NCI-H2029 (cell line): ENCODE data around the gene TOMM34.

ENCODE experiments used
- DNase-seq: peaks from one replicate; lab custom pipeline; 2025; lab: John Stamatoyannopoulos, UW

The TOMM34 gene

DNA sequence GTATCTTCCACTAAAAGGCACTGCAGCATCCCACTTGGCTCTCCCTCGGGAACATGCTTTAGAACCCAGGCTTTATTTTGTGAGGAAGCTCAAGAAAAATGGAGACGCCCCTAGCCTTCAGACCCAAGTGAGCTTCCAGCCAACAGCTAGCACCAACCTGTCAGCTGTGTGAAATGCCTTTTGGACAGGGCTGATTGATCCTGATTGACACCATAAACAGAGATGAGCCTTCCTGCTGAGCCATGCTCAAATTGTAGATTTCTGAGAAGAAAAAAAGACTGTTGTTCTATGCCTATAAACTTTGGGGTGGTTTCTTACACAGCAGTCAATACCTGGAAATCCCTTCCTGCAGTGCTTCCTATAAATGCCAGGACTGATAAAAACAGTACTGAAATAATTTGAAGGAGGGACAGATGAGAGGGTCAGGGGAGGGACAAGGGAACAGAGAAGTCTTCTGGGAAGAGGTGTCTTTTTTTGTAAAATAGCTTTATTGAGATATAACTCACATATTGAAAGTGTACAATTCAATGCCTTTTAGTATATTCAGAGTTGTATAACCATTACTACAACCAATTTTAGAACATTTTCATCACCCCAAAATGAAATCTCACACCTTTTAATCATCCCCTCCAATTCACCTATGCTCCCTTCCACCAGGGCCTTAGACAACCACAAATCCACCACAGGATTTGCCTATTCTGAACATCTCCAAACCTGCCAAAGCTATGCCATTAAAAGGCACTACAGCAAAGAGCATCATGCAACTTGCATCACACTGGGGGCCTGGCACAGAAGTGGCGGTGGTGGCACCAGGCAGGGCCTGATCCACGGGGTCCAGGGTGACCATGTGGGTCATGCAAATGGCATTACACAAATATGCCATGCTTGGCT is 3.4 kb upstream of the TOMM34 start:
- no peak for DNase-seq

DNA sequence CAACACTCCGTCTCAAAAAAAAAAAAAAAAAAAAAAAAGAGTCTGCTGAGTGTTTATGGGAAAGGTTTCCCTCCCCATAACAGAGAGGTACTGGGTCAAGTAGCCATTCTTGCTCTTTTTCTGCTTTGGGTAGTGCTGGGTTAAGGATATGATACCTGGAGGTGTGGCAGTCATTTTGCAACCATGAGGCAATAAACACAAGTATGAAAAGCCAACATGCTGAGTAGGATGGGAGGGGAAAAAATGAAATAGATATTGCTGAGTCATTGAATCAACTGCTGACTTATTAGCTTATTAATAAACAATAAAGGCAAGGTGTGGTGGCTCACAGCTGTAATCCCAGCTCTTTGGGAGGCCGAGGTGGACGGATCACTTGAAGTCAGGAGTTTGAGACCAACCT is 2.3 kb upstream of the TOMM34 start:
- no peak for DNase-seq

DNA sequence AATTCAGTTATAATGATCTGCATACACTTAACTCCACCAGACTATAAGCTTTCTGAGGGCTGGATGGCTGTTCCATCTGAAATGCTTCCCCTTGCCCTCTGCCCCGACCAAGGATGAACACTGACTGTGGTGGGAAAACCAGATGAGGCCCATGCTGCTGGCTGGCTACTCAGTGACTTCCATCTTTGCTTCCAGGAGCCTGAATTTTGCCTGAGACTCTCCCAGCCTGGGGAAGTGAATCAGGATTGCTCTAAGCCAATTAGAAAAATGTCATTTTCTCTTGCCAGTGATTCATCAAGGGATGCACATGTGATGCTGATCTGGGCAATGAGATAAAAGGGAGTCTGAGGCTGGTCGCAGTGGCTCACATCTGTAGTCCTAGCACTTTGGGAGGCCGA is 1.7 kb upstream of the TOMM34 start:
- no peak for DNase-seq

DNA sequence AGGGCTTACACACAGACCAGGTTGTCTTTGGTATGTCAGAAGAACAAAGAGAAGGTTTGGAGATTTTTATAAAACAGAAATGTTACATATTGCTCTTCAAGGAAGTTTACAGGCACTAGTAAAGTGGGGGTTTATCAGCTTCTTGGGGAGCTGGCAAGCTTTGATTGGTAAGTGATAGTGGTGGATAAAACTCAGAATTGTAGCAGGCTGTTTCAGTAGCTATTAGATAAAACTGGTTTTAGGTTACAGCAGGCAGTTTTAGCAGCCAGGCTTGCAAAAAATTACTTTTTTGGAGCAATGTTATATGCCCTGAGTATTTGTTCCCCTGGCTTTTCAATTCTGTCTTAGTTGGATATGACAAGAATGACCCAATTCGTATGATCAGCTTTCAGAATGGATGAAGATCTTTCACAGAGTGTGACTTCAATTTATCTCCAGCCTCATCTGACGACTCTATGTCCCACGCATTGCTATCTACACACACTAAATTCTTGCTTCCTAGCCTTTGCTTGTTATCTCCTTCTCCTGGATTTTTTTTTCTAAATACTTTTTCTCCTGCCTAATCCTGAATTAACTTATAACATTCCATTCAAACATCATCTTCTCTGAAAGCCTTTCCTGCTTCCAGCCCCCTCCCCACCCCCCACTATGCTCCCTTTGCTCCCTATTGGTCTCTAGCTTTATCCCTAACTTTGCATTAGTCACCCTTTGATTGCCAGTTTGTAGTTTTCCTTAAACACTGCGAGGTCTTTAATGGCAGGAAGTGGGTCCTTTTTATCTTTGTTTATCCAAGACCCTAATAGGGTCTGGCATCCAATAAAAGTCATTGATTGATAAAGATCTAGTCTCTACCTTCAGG is 1.0 kb upstream of the TOMM34 start:
- DNase-seq, result no peak

DNA sequence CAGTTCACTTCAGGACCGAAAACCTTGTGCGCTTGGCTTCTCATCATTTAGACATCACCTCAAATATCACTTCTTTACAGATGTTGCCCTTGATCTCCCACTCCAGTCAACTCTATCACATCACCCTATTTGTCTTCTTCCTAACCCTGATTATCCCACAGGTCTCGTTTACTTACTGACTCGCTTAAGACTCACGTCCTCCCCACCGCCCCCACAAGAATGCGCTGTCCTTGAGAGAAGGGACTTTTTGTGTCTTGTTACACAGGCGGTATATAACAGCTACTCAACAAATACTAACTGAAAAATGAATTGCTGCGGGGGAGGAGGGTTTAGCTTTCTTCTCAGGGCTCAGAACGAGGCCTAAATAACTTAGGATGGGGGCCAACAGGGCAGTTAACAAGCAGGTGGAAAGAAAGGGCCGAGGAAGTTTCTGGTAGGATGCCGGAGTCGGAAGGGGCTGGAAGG is 527 bp downstream of the TOMM34 start:
- no peak for DNase-seq

DNA sequence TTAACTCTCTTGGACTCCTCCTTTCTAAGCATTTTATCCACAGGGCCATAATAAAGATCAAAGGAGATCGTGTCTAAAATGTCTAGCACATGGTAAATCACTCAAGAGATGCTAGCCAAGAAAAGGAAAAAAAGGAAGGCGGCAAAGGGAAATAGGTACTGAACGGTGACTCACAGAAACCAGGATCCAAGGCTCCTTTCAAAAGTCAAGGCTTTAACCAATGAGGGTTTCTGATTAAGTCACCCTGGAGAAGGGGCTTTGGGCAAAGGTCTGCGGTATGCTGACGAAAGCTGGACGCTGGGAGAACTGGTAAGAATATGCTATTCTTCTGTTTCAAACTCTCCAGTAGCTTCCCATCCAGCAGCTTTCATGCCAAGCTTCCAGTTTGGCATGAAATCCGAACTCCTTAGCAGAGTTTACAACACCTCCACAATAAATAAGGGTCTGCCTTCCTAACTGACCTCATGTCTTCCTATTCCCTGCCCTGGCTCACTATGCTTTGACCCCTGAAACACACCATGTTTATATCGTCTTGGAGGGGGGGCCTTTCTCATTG is 1.0 kb downstream of the TOMM34 start:
- no peak for DNase-seq

DNA sequence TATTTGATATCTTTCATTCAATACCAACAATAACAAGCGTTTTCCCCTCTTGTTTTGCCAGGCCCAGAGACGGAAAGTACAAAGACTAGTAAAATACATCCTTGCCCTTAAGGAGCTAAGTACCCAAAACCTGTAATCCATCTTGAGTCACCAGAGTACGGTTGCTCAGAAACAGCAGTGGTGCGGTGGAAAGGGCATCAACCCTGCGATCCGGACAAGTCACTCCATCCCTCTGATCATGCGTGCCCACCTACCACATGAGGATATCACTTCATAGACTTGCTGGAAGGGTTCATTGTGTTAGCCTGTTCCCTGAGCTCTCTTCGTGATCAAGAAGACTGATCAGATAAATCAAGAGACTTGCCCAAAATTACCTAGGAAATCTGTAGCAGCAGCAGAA is 1.9 kb downstream of the TOMM34 start:
- DNase-seq, result no peak

DNA sequence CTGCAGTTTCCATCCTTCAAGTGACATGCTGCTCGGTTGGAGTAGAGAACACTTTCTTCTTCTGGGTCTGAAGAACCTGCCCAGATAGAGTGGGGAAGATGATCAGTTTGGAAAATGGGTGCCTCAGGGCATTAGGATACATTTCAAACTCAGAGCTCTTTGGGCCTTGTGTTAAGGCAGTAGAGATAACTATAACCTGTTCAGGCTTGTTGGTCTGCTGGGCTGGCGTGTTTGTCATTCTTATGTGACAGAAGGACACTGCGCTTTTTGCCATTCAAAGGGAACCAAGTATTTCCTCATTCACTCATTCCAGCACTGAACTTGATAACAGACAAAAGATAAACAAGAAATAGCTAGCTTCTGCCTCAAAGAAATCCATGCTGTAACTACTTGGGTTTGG is 3.8 kb downstream of the TOMM34 start:
- DNase-seq, result no peak

DNA sequence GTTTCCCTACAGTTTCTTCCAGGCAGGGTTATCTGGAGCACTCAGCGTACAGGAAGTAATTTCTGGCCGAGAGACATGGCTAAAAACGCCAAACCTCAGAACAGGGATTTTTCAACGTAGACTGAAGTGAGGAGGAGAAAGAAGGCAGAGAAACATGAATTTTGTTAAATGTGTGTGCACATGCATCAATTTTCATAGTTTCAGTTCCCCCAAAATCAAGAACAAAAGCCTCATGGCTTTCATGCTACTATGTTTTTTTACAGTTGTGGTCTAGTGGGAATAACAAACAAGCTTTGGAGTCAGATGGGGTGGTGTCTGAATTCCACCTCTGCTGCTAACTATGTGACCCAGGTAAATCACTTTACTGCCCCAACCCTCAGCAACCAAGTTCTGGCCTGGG is 4.9 kb downstream of the TOMM34 start:
- no peak for DNase-seq

DNA sequence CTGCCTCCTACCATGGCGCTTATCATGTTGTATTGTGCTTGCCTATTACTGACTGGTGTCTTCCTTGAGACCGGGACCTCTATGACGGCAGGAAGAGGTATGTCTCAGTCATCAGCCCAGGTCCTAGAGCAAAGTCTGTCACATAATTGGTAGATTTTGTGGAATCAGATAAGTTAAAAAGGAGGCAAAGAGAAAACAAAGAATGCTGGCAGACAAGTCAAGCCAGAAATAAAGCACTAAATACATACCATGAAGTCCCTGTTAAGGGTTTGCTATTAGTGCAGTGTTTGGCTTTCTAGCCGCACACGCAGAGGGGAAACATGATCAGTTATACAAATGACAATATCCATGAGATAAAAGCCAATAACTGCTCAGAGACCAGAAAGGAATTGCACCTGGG is 6.0 kb downstream of the TOMM34 start:
- no peak for DNase-seq

DNA sequence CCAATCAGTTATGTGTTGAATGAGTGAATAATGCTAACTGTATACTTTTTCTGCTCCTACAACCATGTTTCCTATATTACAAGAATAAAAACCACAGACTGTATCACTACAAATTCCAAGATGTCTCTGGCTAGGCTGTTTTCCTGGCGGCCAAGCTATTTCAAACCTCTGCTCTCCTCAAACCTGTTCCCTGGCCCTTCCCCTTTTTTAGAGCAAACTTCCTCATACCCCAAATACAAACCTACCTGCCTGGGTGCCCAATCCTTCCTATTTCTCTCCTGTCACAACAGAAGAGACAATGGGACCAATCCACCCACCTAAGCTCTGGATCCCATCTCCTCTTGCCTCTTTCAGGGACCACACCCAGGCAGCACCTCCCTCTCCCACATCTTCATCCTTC is 7.5 kb downstream of the TOMM34 start:
- no peak for DNase-seq

DNA sequence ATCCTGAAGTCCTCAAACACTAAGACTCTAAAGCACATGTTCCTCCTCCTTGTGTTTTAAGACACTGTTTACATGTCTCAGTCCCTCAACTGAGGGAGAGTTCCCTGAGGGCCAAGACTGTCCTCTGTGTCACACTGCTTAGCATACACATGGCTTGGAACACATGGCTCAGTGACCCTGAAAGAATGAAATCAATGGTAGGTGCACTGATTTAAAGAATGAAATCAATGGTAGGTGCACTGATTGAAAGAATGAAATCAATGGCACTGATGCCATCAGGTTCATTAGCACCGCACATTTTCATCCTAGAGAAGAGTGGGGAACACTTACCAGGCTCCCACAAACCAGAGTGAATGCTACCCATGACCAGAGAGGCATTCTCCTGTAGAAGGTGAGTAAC is 9.8 kb downstream of the TOMM34 start:
- no peak for DNase-seq

DNA sequence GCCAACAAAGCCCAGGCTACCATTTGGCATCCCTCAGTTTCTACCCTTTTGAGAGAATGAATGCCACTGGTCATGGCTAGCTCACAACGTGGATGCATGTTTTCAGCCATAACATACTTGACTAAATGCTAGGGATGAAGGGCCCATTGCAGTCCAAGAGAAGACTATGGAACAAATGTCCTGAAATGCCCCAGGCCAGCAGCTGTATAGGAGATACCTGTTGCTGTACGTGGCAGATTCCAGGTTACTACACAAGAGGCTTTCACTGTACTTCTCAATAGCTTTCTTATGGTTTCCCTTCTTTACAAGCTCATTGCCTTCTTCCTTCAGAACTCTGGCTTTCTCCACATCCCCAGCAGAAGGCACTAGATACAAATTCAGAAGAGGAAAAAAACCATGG is 11.7 kb downstream of the TOMM34 start:
- no peak for DNase-seq

DNA sequence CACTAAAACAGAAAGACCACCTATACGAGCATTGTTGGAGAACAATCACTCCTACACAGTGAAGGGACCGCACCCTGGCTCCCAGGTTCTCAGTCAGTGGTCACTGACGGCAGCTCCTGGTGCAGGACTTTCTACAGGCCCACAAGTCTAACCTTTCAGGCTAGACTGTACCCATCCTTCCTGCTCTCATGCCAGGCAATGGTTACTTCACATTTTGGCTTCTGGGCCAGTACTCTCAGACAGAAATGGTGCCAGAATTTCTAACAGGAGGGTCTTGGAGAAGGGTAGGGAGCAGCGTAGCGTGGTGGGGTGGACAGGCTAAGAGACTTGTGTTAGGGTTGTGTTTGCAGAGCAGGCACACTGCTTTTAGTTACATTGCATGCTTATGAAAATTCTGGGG is 12.1 kb downstream of the TOMM34 start:
- DNase-seq, result no peak

DNA sequence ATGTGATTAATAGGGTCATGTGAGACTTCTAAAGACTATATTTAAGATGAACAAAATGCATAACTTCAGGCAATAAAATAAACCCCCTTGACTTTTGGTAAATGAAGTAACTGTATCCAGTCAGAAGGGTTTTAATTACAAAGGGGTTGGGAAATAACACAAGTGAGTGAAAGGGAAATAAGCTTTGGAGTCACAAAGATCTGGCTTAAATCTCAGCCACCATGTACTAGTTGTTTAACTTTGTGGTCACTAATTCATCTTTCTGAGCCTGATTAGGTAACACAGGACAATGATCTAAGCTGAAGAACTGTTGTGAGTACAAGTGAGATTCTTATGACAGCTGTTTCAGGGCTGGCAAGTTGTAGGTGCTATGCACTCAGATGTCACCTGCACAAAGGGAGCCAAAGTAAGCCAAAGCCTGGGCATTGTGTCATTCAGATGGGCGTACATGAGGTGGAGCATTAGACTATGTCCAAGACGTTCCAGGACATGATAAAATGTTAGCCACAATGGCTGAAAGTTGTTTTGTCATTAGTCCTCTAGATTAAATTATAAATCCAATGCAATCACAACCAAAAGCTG is 13.8 kb downstream of the TOMM34 start:
- no peak for DNase-seq

DNA sequence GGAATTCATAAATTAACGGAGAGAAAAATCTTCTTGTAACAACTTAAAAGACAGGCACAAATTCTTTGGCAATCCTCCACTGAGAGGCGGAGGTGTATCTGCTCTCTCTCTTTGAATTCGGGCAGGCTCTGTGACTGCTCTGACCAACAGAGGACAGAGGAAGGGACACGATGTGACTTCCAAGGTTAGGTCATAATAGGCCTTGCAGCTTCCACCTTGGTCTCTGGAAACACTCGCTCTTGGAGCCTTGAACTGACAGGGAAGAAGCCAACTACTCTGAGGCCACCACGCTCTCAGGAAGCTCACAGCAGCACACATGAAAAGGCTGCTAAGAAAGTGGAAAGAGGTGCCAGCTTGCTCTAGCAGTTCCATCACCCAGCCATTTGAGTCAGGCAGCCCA is 14.9 kb downstream of the TOMM34 start:
- DNase-seq, result no peak

DNA sequence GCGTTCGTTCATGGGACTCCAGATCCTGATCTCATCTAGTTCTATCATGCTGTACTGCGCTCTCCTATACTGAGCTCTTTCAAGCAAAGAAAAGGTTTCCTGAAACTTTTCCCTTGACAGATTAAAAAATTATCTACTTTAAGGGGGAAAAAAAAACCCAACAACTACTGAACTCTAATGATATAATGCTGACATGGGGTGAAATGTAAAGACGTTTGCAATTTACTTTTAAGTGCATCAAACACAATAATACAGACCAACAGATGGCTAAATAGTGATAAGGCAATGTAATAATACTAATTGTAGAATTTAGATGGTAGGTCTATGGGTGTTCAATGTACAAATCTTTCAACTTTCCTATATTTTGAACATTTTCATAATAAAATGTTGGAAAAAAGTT is 16.4 kb downstream of the TOMM34 start:
- no peak for DNase-seq

DNA sequence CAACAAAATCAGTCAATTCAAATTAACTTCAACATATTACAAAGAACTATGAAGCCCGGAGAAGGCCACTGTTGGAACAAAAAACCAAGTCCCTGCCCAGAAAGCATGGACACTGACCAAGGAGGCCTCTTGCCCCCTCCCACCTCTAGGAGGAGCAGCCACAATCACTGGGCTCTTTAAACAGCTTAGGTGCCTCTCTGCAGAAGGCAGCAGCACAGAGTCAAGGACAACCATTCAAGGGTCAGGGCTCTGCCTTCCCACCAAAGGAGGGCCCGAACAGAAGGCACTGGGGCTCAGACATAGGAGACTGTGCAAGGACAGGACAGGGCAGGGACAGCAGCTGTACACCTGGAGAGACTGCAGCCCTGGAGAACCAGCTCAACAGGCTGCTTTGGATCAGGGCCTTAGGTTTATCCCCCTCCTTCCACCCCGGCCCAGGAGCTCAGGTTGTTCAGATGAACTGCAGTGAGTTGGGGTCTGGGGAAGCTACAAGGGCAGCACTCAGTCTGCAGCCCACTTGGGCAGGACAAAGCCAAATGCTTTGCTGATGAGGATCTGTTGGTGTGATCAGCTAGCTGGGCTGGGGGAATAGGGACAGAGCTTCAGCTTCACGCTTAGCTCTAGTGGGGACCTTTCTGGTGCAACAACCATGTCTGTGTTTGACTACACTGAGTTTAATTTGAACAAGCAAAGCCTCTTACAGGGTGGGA is 17.8 kb downstream of the TOMM34 start:
- DNase-seq, result no peak

DNA sequence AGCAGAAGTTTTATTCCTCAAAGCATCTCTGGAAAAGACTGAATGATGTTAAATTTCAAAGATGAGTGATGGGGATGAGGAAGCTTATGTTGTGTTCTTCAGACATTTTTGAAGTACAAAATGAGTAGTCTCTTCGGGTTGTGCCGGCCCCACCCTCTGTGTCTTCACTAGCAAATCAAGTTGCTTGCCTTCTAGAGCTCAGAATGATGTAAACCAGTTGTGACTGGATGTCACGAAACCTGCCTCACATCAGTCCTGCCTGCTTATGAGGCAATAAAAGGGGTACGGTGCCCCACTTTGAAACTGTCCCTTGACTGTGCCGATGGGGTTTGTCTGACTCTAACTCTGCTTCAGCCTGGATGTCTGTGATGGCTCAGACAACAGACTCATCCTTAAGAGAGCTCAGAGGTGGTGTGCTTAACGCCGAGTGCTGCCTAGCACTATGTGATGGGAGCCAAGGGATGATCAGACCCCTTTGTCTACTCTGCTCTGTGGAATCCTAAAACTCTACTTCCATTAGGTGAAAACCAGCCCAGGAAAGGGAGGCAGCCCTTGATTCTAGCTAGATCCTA is 19.0 kb downstream of the TOMM34 start:
- no peak for DNase-seq

DNA sequence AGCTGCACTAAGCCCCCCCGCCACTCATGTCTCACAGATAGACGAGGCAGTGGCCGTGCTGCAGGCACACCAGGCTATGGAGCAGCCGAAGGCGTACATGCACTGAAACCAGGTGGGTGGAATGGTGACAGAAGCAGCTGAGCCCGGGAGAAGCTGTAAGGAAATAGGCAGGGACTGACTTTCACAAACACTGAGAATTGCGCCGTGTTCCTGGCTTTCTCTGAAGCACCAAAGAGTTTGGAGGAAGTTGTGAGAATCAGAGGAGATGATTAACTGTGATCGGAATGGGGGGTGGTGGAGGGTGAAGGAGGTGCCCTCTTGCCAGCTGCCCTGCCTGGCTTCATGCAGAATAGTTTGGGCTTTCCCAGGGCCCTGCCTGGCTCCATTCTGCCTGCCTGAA is 21.6 kb downstream of the TOMM34 start:
- no peak for DNase-seq

DNA sequence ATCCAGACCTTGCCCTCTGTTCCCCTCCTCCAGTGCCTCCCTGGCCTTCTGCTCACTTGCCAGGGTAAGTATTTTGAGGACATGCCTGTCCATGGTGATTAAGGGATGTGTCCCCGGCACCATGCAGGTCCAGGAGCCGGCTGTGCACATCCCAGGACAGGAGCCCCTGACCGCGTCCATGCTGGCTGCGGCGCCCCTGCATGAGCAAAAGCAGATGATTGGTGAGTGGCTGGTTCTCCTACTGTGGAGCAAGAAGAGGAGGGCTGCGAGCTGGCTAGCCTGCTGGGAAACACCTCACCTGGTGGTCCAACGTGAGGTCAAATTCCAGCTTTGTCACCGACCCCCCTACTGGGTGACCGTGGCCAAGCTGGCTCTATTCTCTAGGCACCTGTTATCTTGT is 23.7 kb downstream of the TOMM34 start:
- no peak for DNase-seq

DNA sequence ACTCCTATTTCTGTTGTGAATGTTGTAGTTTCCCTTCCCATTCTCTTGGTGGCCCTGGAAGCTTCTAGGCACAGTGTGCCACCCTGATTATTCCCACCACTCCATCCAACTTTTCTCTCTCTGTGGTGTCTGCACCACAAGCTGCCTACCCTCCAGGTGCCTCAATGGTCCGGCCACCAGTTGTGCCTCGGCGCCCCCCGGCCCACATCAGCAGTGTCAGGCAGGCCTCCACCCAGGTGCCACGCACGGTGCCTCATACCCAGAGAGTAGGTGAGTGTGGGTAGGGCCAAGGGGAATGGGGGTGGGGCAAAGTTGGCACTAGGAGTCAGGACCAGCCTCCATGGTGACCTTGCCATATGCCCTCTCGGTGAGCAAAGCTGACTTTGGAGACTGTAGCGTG is 27.3 kb downstream of the TOMM34 start:
- no peak for DNase-seq
